Motor neuron (in vitro differentiated cells): ENCODE measurements around the gene TMEM214. TPM values are rescaled to one million over a fixed set of nuclear protein-coding genes. Genes with fewer than 3 reads are reported as not detected.
"Not testable (repeated sequence)": the region's sequence is repeated elsewhere in the genome, so short reads cannot be mapped to it uniquely, and the experiment has no call there.

Experiments
- ATAC-seq, 8 experiments: fragments of 200-7000 bp; cut with Tn5 transposase; replicated peaks in 6 of 8; 2 replicates each; pipeline ENCODE4 v1.8.0; 2021; ENCODE audit warnings: mild to moderate bottlenecking in 8 of 8, moderate library complexity in 8 of 8
- H3K27ac ChIP-seq, 2 donors: fragments of 250-450 bp; sonication (Bioruptor Pico); 2 replicates each; pipeline ENCODE4 v1.9.0; 2021; ENCODE audit warnings: antibody characterized with exemption in 2 of 2, mild to moderate bottlenecking in 2 of 2, moderate library complexity in 1 of 2
- H3K4me1 ChIP-seq, 2 donors: fragments of 250-450 bp; sonication (Bioruptor Pico); replicated peaks in 1 of 2; 2 replicates each; pipeline ENCODE4 v1.6.1; 2021; ENCODE audit warnings: antibody characterized with exemption in 2 of 2, mild to moderate bottlenecking in 2 of 2, moderate library complexity in 1 of 2
- H3K4me3 ChIP-seq, 5 donors: fragments of 250-450 bp; sonication (Bioruptor Pico); 2 replicates each; pipeline ENCODE4 v1.9.0; 2021; ENCODE audit warnings: antibody characterized with exemption in 5 of 5, mild to moderate bottlenecking in 5 of 5, moderate library complexity in 4 of 5
- WGBS, 10 experiments: fragments of 450-650 bp; shearing (Covaris generic); methylation state at CpG; one replicate each; pipeline ENCODE4 v1.0.0; 2022; 5-methylcytosine and 5-hydroxymethylcytosine counted together
- in situ Hi-C, 9 experiments: fragments of 400-800 bp; cut with MboI; loops; one replicate each; pipeline ENCODE4 v1.15.0; 2021; ENCODE audit warnings: low sequenced_read_pairs in 9 of 9, low pct_unique_long_range_greater_than_20kb in 2 of 9; ENCODE audit not compliant: unreplicated experiment in 9 of 9
- total RNA-seq, 8 experiments: library from RNA; unstranded; fragments of 300-600 nt; gene quantifications; 2 replicates each; pipeline versions ENCODE4 v1.2.3 to v1.2.4, GENCODE V29; 2022

Gene TMEM214
- total RNA-seq, 8 experiments from 2014 or later: 11.8 to 44.1 (median 30.1) TPM

DNA sequence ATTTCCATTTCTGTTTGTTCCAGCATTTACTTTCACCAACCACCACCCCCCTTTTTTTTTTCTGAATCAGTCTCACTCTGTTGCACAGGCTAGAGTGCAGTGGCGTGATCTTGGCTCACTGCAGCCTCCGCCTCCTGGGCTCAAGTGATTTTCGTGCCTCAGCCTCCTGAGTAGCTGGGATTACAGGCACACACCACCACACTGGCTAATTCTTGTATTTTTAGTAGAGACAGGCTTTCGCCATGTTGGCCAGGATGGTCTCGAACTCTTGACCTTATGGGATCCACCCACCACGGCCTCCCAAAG, 42.8 kb downstream of the TMEM214 start:
- H3K4me1 ChIP-seq: peaks cover 29 to 30% of the 10 kb centered on the region in 2 donors
- H3K27ac ChIP-seq, H3K4me3 ChIP-seq, ATAC-seq: not testable (repeated sequence)
- in situ Hi-C loops: loop anchor here in 2 of 9 experiments (25.0 kb wide), 2 partner anchors 113 to 137 kb away; partner anchors contain the start of genes ATRAID (in 1 of the 2), CAD (in 1 of the 2), MAPRE3 (in 1 of the 2) and SLC5A6 (in 1 of the 2)
- 80 to 96% (median 89%) methylated on average over 1 to 5 of the region's 6 CpGs; no CpG with 5 or more reads in 5 of the 10 experiments for WGBS, 10 experiments

DNA sequence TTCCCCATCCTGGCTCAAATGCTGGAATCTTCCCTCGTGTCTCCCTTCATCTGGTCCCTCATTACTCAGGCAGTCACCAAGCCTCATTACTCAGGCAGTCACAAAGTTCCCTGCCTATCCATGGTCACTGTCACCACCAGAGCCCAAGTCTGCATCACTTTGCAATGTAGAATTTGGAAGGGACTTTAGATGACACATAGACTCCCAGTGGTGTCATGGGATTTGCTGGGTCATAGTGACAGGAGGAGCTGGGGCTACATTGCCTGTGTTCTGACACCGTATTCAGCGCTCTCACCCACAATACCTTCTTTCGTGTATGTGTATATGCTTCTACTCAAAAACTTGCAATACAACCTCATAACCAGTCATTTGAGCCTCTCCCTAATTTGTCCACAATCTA, 43.6 kb downstream of the TMEM214 start:
- no peak for ATAC-seq
- in situ Hi-C loops: loop anchor here in 2 of 9 experiments (25.0 kb wide), 2 partner anchors 114 to 136 kb away; partner anchors contain the start of genes ATRAID (in 1 of the 2), CAD (in 1 of the 2), MAPRE3 (in 1 of the 2) and SLC5A6 (in 1 of the 2)
- 22 to 87% (median 81%) methylated on average over 1 to 4 of the region's 4 CpGs; no CpG with 5 or more reads in 5 of the 10 experiments for WGBS, 10 experiments
- Histone ChIP-seq H3K4me1 (peaks cover 32 to 35% of the 10 kb centered on the region in 2 donors), H3K4me3 (no peak overlapping the region), H3K27ac (no peak overlapping the region)

DNA sequence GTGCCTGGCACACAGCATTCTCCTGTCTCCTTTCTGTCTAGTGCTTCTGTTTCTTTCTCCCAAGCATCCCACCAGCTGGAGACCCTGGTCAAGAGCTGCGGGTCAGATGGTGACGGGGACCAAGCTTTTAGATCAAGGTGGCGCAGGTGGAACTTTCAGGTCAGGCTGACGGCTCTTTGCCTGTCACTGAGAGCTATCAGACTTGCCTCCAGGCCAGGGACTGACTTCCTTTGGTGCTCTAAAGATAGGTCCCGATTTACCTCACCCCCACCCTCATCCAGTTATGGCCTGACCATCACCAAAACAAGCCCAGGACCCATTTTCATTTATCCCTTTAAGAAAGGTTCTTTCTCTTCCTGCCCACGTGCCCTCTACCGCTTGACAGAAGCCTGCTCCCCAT, 44.5 kb downstream of the TMEM214 start:
- Histone ChIP-seq H3K4me1 (peaks cover 38 to 40% of the 10 kb centered on the region in 2 donors), H3K4me3 (no peak overlapping the region), H3K27ac (no peak overlapping the region)
- in situ Hi-C loops: loop anchor here in 2 of 9 experiments (25.0 kb wide), 2 partner anchors 115 to 135 kb away; partner anchors contain the start of genes ATRAID (in 1 of the 2), CAD (in 1 of the 2), MAPRE3 (in 1 of the 2) and SLC5A6 (in 1 of the 2)
- 82 to 100% (median 93%) methylated on average over 1 to 5 of the region's 7 CpGs; no CpG with 5 or more reads in 3 of the 10 experiments for WGBS, 10 experiments
- ATAC-seq: no peak

DNA sequence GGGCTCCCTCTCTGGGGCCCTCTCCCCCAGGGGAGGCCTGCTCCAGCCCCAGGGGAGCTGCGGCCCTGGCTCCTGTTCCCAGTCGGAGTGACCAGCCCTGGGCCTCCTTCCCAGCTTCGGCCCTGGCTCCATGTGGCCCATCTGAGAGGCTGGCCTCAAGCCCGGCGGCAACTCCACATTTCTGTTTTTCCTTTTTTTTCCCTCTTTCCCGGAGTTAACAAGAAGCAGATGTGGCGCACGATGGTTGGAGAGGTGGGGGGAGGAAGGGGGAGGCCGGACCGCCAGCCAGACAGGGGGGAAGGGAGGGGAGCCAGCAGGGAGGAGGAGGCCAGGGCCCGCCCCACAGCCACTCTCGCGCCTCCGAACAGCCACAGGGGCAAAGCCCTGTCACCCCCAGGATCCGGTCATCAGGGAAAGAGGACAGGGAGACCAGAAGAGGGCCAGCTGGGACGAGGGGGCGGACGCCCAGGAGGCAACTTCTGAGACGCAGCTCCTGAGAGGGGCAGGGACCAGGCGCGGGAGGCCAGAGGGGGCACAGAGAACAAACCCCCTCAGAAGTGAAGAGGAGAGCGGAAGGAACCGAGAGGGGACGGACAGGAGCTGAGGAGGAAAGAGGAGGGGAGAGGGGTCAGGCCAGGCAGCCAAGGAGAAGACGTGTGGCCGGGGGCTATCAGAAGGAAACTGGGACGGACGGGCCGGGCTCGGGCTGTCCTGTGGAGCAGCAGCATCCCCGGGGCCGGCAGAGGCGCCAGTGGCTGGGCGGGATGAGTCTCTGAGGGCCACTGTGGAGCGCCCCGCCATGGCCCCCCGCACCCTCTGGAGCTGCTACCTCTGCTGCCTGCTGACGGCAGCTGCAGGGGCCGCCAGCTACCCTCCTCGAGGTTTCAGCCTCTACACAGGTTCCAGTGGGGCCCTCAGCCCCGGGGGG, 45.8 kb downstream of the TMEM214 start, which contains the start of gene EMILIN1:
TSS of gene EMILIN1 (plus strand) at position 349 of the 928 bp plus-strand sequence. CDS start at position 800, 451 bp downstream.
- WGBS, 10 experiments: 0% methylated on average over 1 of the region's 41 CpGs; no CpG with 5 or more reads in 9 of the 10 experiments
- Histone ChIP-seq H3K27ac (peak within 1 kb of the TSS in 1 of 2 donors; percentile 50), H3K4me3 (no peak within 1 kb of the TSS), H3K4me1 (peaks cover 33 to 34% of the 10 kb centered on the region in 2 donors)
- in situ Hi-C loops: loop anchor here in 2 of 9 experiments (25.0 kb wide), 2 partner anchors 116 to 134 kb away; partner anchors contain the start of genes ATRAID (in 1 of the 2), CAD (in 1 of the 2), MAPRE3 (in 1 of the 2) and SLC5A6 (in 1 of the 2)
- peak in 6 of 8 experiments; percentile 2 to 68 (median 38) for ATAC-seq

DNA sequence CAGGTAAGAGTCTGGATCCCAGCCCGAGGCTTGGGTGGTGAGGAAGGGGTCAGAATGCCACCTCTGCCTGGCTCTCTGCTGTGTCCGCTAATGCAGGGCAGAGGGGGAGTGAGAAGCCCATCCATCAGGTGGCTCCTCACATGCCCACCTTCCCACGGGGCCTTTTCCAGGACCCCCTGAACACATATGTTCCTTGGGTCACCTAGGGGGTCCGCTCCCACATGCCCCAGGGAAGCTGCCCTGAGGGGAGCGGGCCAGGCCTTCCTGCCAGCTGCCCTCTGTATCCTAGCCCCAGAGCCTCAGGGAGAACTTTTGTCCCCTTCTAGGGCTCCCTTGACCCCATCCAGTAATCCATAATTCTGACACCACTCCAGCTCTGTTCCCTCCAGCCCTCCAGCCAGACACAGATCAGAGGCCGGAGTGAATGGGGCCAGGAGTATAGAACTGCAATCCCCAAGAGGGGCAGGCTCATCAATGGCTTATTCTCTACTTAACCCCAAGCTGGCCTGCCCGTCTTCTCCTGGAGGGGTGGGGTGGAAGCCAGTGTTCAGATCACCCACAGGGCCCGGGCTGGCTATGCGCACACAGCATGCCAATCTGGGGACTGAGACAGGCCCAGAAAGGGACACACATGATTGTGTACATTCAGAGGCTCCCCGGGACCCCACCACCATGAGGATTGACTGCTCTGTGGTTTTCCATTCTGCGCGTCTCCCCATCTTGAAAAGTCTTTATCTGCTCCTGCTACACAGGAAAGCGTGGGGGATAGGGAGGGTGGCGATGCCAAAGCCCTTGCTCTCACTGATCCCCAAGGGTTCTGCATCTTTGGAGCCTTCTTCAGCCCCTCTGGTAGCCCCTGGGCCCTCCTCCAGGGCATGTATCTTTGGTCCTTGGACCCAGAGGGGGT, 46.7 kb downstream of the TMEM214 start:
- H3K4me3 ChIP-seq: no peak overlapping the region
- H3K27ac ChIP-seq: peak overlapping the region; percentile 15 to 50
- WGBS, 10 experiments: 0 to 90% (median 54%) methylated on average over 1 to 4 of the region's 14 CpGs; no CpG with 5 or more reads in 5 of the 10 experiments
- in situ Hi-C loops: loop anchor here in 2 of 9 experiments (25.0 kb wide), 2 partner anchors 117 to 133 kb away; partner anchors contain the start of genes ATRAID (in 1 of the 2), CAD (in 1 of the 2), MAPRE3 (in 1 of the 2) and SLC5A6 (in 1 of the 2)
- ATAC-seq: no peak
- peaks cover 33 to 34% of the 10 kb centered on the region in 2 donors for H3K4me1 ChIP-seq

DNA sequence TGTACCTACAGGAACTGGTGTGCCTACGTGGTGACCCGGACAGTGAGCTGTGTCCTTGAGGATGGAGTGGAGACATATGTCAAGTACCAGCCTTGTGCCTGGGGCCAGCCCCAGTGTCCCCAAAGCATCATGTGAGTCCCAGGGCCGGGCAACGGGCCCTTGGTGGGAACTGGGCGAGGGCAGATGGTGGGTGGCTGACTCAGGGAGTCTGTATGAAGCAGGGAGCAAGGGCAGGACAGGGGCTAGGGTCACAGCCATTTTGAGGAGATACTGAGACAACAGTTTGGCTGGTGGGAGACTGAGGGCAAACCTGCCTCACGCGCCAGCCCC, 47.3 kb downstream of the TMEM214 start:
- in situ Hi-C loops: loop anchor here in 2 of 9 experiments (25.0 kb wide), 2 partner anchors 118 to 132 kb away; partner anchors contain the start of genes ATRAID (in 1 of the 2), CAD (in 1 of the 2), MAPRE3 (in 1 of the 2) and SLC5A6 (in 1 of the 2)
- 20 to 100% (median 84%) methylated on average over 1 to 5 of the region's 7 CpGs; no CpG with 5 or more reads in 6 of the 10 experiments for WGBS, 10 experiments
- ATAC-seq: no peak
- H3K27ac ChIP-seq: no peak overlapping the region
- H3K4me3 ChIP-seq: no peak overlapping the region
- H3K4me1 ChIP-seq: peaks cover 36 to 38% of the 10 kb centered on the region in 2 donors

DNA sequence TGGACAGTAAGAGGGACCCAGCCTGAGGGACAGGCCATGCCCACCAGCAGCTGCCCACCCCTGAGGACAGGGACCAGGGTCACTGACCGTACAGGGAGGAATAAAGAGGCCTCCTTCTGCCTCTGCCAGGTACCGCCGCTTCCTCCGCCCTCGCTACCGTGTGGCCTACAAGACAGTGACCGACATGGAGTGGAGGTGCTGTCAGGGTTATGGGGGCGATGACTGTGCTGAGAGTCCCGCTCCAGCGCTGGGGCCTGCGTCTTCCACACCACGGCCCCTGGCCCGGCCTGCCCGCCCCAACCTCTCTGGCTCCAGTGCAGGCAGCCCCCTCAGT, 47.8 kb downstream of the TMEM214 start:
- H3K4me3 ChIP-seq: no peak overlapping the region
- ATAC-seq: no peak
- in situ Hi-C loops: loop anchor here in 2 of 9 experiments (25.0 kb wide), 2 partner anchors 118 to 132 kb away; partner anchors contain the start of genes ATRAID (in 1 of the 2), CAD (in 1 of the 2), MAPRE3 (in 1 of the 2) and SLC5A6 (in 1 of the 2)

DNA sequence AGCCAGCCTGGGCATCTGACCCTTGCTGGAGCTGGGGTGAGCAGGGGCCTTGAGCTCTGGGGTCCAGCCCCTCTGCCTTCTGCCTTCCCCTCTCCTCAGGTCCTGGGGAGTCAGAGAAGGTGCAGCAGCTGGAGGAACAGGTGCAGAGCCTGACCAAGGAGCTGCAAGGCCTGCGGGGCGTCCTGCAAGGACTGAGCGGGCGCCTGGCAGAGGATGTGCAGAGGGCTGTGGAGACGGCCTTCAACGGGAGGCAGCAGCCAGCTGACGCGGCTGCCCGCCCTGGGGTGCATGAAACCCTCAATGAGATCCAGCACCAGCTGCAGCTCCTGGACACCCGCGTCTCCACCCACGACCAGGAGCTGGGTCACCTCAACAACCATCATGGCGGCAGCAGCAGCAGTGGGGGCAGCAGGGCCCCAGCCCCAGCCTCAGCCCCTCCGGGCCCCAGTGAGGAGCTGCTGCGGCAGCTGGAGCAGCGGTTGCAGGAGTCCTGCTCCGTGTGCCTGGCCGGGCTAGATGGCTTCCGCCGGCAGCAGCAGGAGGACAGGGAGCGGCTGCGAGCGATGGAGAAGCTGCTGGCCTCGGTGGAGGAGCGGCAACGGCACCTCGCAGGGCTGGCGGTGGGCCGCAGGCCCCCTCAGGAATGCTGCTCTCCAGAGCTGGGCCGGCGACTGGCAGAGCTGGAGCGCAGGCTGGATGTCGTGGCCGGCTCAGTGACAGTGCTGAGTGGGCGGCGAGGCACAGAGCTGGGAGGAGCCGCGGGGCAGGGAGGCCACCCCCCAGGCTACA, 49.4 kb downstream of the TMEM214 start:
- WGBS, 10 experiments: 76 to 100% (median 90%) methylated on average over 1 to 18 of the region's 38 CpGs; no CpG with 5 or more reads in 4 of the 10 experiments
- Histone ChIP-seq H3K27ac (peak overlapping the region; percentile 52 to 80), H3K4me1 (peaks cover 40 to 41% of the 10 kb centered on the region in 2 donors), H3K4me3 (no peak overlapping the region)
- in situ Hi-C loops: loop anchor here in 2 of 9 experiments (25.0 kb wide), 2 partner anchors 120 to 130 kb away; partner anchors contain the start of genes ATRAID (in 1 of the 2), CAD (in 1 of the 2), MAPRE3 (in 1 of the 2) and SLC5A6 (in 1 of the 2)
- ATAC-seq: no peak

More for the DNA sequence above, 47.8 kb downstream of the TMEM214 start:
- Histone ChIP-seq H3K4me1 (peaks cover 40 to 41% of the 10 kb centered on the region in 2 donors), H3K27ac (no peak overlapping the region)
- 76 to 100% (median 90%) methylated on average over 1 to 6 of the region's 14 CpGs; no CpG with 5 or more reads in 6 of the 10 experiments for WGBS, 10 experiments

DNA sequence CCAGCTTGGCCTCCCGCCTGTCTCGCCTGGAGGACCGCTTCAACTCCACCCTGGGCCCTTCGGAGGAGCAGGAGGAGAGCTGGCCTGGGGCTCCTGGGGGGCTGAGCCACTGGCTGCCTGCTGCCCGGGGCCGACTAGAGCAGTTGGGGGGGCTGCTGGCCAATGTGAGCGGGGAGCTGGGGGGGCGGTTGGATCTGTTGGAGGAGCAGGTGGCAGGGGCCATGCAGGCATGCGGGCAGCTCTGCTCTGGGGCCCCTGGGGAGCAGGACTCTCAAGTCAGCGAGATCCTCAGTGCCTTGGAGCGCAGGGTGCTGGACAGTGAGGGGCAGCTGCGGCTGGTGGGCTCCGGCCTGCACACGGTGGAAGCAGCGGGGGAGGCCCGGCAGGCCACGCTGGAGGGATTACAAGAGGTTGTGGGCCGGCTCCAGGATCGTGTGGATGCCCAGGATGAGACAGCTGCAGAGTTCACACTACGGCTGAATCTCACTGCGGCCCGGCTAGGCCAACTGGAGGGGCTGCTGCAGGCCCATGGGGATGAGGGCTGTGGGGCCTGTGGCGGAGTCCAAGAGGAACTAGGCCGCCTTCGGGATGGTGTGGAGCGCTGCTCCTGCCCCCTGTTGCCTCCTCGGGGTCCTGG, 50.1 kb downstream of the TMEM214 start:
- no peak overlapping the region for H3K27ac ChIP-seq
- no peak overlapping the region for H3K4me3 ChIP-seq
- no peak for ATAC-seq
- H3K4me1 ChIP-seq: peaks cover 45 to 47% of the 10 kb centered on the region in 2 donors
- 83 to 100% (median 100%) methylated on average over 1 to 2 of the region's 27 CpGs; no CpG with 5 or more reads in 7 of the 10 experiments for whole genome bisulfite sequencing, 10 experiments
- in situ Hi-C loops: loop anchor here in 2 of 9 experiments (25.0 kb wide), 2 partner anchors 121 to 129 kb away; partner anchors contain the start of genes ATRAID (in 1 of the 2), CAD (in 1 of the 2), MAPRE3 (in 1 of the 2) and SLC5A6 (in 1 of the 2)

DNA sequence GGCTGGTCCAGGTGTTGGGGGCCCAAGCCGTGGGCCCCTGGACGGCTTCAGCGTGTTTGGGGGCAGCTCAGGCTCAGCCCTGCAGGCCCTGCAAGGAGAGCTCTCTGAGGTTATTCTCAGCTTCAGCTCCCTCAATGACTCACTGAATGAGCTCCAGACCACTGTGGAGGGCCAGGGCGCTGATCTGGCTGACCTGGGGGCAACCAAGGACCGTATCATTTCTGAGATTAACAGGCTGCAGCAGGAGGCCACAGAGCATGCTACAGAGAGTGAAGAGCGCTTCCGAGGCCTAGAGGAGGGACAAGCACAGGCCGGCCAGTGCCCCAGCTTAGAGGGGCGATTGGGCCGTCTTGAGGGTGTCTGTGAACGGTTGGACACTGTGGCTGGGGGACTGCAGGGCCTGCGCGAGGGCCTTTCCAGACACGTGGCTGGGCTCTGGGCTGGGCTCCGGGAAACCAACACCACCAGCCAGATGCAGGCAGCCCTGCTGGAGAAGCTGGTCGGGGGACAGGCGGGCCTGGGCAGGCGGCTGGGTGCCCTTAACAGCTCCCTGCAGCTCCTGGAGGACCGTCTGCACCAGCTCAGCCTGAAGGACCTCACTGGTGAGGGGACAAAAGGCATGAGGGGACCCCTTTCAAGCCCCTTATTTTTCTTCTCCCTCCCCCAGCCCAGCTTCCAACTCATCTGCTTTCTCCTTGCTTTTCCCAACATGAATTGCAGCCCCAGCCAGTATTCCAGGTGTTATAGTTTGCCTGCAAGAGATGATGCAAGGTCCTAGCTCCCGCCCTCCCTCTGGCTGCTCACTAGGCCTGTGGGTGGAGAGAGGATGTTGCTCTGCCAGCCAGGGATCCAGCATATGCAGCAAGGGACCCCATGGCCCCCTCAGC, 50.9 kb downstream of the TMEM214 start:
- Histone ChIP-seq H3K27ac (no peak overlapping the region), H3K4me1 (peaks cover 39 to 40% of the 10 kb centered on the region in 2 donors), H3K4me3 (no peak overlapping the region)
- 80 to 100% (median 98%) methylated on average over 1 to 5 of the region's 20 CpGs; no CpG with 5 or more reads in 4 of the 10 experiments for WGBS, 10 experiments
- in situ Hi-C loops: loop anchor here in 2 of 9 experiments (25.0 kb wide), 2 partner anchors 121 to 129 kb away; partner anchors contain the start of genes ATRAID (in 1 of the 2), CAD (in 1 of the 2), MAPRE3 (in 1 of the 2) and SLC5A6 (in 1 of the 2)
- no peak for ATAC-seq
